Mammary epithelial cell (primary cell): ENCODE results near the gene WFDC6.

Experiments
- EZH2 ChIP-seq: IDR thresholded peaks from 2 replicates; pipeline ENCODE4 v1.6.1; 2012; ENCODE audit warnings: low read length, inconsistent platforms, borderline replicate concordance
- TF ChIP-seq, protein P1 (sequence below), 2 donors: IDR thresholded peaks in 1 of 2; conservative IDR thresholded peaks in 1 of 2; 2 replicates each; pipeline ENCODE4 v1.5.1; 2011 to 2012; ENCODE audit warnings: inconsistent platforms in 2 of 2, low read length in 2 of 2, mild to moderate bottlenecking in 2 of 2, control low read depth in 1 of 2, low read depth in 1 of 2; ENCODE audit not compliant: insufficient read depth in 1 of 2; ENCODE audit errors: extremely low read depth in 1 of 2

DNA sequence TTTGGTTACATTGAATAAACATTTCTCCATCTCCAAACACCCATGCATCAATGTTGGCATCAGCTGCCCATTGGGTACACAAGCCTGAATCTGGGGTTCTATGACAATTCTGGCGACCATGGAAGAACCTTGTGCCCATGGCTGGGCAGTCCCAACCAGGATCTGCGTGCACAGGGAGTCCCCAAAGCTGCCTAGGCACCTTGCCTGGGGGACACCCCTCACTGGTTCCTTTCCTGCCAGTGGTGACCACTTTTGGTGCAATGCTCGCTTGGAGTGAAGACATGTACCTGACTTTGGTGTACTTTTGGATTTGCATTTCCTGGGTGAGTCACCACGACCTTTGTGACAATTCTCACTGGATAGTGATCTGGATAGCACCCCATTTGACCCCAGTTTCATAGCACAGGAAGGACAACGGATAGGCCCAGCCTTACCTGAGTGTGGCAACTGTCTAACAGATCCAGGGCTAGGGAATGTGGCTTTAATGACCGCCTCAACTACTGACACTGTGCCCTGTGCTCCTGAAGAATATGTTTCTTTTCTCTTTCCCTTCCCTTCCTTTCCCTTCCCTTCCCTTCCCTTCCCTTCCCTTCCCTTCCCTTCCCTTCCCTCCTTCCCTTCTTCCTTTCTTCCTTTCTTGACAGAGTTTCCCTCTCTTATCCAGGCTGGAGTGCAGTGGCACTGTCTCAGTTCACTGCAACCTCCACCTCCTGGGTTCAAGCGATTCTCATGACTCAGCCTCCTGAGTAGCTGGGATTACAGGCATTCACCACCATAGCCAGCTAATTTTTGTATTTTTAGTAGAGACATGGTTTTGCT is 31.0 kb downstream of the WFDC6 start:
- TF ChIP-seq, protein P1, sequence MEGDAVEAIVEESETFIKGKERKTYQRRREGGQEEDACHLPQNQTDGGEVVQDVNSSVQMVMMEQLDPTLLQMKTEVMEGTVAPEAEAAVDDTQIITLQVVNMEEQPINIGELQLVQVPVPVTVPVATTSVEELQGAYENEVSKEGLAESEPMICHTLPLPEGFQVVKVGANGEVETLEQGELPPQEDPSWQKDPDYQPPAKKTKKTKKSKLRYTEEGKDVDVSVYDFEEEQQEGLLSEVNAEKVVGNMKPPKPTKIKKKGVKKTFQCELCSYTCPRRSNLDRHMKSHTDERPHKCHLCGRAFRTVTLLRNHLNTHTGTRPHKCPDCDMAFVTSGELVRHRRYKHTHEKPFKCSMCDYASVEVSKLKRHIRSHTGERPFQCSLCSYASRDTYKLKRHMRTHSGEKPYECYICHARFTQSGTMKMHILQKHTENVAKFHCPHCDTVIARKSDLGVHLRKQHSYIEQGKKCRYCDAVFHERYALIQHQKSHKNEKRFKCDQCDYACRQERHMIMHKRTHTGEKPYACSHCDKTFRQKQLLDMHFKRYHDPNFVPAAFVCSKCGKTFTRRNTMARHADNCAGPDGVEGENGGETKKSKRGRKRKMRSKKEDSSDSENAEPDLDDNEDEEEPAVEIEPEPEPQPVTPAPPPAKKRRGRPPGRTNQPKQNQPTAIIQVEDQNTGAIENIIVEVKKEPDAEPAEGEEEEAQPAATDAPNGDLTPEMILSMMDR (conservative IDR thresholded peaks at IDR 0.05 in 1 of 2, IDR thresholded peaks at IDR 0.05 in 1 of 2; ENCODE audit: extremely low read depth in 1 of 2, insufficient read depth in 1 of 2, low read depth in 1 of 2, low read length in 2 of 2) = no peak
- no peak for TF ChIP-seq EZH2
